Measurements from ENCODE around the gene LUC7L2. TPM values are rescaled to one million over a fixed set of nuclear protein-coding genes. Genes with fewer than 3 reads are reported as not detected.

Gene LUC7L2
- total and polyA plus RNA-seq, 9 of the 15 experiments (the other 6 are each of a cell fraction or from before 2014, with no cell fraction given) = 56.1 to 207 (median 141) TPM

DNA sequence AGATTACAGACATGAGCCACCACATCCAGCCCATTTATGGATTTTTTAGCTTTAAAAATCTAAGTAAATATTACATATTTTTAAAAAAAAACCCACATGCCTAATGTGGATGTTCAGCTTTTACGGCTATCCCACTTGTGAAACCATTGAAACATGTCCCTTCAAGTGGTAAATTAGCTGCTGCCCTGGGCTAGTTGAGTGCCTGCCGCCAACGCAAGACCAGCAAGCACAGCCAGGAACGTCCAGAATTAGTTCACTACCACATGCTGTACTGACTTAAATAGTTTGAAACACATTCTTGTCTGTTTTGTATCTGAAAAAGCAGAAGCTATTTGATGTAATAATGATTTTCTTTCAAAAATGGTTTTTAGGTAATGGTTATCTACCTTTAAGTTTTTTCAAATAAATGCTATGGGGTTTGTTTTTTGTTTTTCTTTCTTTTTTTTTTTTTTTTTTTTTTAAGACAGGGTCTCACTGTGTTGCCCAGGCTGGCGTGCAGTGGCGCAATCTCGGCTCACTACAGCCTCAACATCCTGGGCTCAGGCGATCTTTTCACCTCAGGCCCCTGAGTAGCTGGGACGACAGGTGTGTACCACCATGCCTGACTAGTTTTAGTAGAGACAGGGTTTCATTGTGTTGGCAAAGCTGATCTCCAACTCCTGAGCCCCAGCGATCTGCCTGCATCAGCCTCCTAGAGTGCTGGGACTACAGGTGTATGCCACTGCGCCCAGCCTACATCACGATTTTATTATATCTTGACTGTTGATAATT lies 66.7 kb downstream of the LUC7L2 start (continued):
- TF ChIP-seq, protein P1, sequence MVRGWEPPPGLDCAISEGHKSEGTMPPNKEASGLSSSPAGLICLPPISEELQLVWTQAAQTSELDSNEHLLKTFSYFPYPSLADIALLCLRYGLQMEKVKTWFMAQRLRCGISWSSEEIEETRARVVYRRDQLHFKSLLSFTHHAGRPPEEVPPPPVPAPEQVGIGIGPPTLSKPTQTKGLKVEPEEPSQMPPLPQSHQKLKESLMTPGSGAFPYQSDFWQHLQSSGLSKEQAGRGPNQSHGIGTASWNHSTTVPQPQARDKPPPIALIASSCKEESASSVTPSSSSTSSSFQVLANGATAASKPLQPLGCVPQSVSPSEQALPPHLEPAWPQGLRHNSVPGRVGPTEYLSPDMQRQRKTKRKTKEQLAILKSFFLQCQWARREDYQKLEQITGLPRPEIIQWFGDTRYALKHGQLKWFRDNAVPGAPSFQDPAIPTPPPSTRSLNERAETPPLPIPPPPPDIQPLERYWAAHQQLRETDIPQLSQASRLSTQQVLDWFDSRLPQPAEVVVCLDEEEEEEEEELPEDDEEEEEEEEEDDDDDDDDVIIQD (CRISPR knock-in tag; IDR thresholded peaks at IDR 0.05) = no peak
- TF ChIP-seq POLR2A (conservative IDR thresholded peaks at IDR 0.05) (no peak), POLR2AphosphoS2 (IDR thresholded peaks at IDR 0.05; ENCODE audit: low read length) (no peak), COPS2 (conservative IDR thresholded peaks at IDR 0.05) (no peak), ZNF274 (IDR thresholded peaks at IDR 0.05; ENCODE audit: borderline replicate concordance, low read depth, low read length) (no peak), NFXL1 (CRISPR knock-in tag; IDR thresholded peaks at IDR 0.05) (no peak), EGR1 (conservative IDR thresholded peaks at IDR 0.05) (no peak), GATA2 (CRISPR knock-in tag; IDR thresholded peaks at IDR 0.05) (no peak), HDGF (IDR thresholded peaks at IDR 0.05) (no peak), POLR2H (tag; IDR thresholded peaks at IDR 0.05; ENCODE audit: low read depth) (0 out of 2 replicates have a peak, but pooled peaks have one; percentile 16), MIER1 (IDR thresholded peaks at IDR 0.05; ENCODE audit: low read depth) (no peak), MCM2 (IDR thresholded peaks at IDR 0.05; ENCODE audit: low read depth) (no peak), ZNF77 (CRISPR knock-in tag; IDR thresholded peaks at IDR 0.05) (no peak), MTF1 (CRISPR knock-in tag; IDR thresholded peaks at IDR 0.05; ENCODE audit: borderline replicate concordance) (no peak), ZNF23 (CRISPR knock-in tag; IDR thresholded peaks at IDR 0.05) (no peak), POLR2G (IDR thresholded peaks at IDR 0.05; ENCODE audit: low read depth, low read length) (0 out of 2 replicates have a peak, but pooled peaks have one; percentile 36), DACH1 (IDR thresholded peaks at IDR 0.05; ENCODE audit: partially characterized antibody) (no peak), ZNF121 (CRISPR knock-in tag; conservative IDR thresholded peaks at IDR 0.05) (peak; percentile 92), NR1H2 (CRISPR knock-in tag; IDR thresholded peaks at IDR 0.05) (no peak)
